Keratinocyte (primary cell): ENCODE results near the gene DAPK2.

Source experiments
- EZH2 ChIP-seq: IDR thresholded peaks from one replicate; pipeline ENCODE4 v1.6.1; 2012; ENCODE audit warnings: inconsistent platforms, mild to moderate bottlenecking, low read length, moderate library complexity
- TF ChIP-seq, protein P1 (sequence below), 3 experiments: IDR thresholded peaks in 1 of 3; conservative IDR thresholded peaks in 1 of 3; optimal IDR thresholded peaks in 1 of 3; 2 replicates in 2 of 3; 3 replicates in 1 of 3; pipeline versions ENCODE3 to v1.5.1; 2011; ENCODE audit warnings: low read length in 3 of 3, mild to moderate bottlenecking in 3 of 3, moderate library complexity in 2 of 3, control low read depth in 1 of 3, inconsistent platforms in 1 of 3; ENCODE audit not compliant: insufficient read depth in 2 of 3; ENCODE audit errors: extremely low read depth in 1 of 3

DNA sequence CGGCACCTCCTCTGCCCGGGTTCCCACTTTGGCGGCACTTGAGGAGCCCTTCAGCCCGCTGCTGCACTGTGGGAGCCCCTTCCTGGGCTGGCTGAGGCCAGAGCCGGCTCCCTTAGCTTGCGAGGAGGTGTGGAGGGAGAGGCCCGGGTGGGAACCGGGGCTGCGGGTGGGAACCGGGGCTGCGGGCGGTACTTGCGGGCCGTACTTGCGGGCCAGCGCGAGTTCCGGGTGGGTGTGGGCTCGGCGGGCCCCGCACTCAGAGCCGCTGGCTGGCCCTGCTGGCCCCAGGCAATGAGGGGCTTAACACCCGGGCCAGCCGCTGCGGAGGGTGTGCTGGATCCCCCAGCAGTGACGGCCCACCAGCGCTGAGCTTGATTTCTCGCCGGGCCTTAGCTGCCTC, 14.4 kb upstream of the DAPK2 start:
- no peak for TF ChIP-seq EZH2
- TF ChIP-seq, protein P1, sequence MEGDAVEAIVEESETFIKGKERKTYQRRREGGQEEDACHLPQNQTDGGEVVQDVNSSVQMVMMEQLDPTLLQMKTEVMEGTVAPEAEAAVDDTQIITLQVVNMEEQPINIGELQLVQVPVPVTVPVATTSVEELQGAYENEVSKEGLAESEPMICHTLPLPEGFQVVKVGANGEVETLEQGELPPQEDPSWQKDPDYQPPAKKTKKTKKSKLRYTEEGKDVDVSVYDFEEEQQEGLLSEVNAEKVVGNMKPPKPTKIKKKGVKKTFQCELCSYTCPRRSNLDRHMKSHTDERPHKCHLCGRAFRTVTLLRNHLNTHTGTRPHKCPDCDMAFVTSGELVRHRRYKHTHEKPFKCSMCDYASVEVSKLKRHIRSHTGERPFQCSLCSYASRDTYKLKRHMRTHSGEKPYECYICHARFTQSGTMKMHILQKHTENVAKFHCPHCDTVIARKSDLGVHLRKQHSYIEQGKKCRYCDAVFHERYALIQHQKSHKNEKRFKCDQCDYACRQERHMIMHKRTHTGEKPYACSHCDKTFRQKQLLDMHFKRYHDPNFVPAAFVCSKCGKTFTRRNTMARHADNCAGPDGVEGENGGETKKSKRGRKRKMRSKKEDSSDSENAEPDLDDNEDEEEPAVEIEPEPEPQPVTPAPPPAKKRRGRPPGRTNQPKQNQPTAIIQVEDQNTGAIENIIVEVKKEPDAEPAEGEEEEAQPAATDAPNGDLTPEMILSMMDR (optimal IDR thresholded peaks at IDR 0.05 in 1 of 3, IDR thresholded peaks at IDR 0.05 in 1 of 3, conservative IDR thresholded peaks at IDR 0.05 in 1 of 3; ENCODE audit: extremely low read depth in 1 of 3, insufficient read depth in 2 of 3, low read length in 3 of 3): no peak
